Neural cell (in vitro differentiated cells): ENCODE data around the gene OTUD5. TPM values are rescaled to one million over a fixed set of nuclear protein-coding genes. Genes with fewer than 3 reads are reported as not detected.

ENCODE experiments used
- H2AFZ ChIP-seq: fragments of 200-600, 300-800 bp; sonication (generic), shearing (Covaris generic); 2 replicates; pipeline ENCODE4 v1.6.0; 2014; ENCODE audit warnings: low read depth, mild to moderate bottlenecking, antibody characterized with exemption, low read length, moderate library complexity
- H3F3A ChIP-seq: fragments of 200-600 bp; shearing (Covaris generic); 2 replicates; pipeline ENCODE4 v1.6.1; 2016; ENCODE audit warnings: mild to moderate bottlenecking, moderate library complexity, mixed read lengths, antibody characterized with exemption, low read length; ENCODE audit not compliant: insufficient read depth, poor library complexity, severe bottlenecking
- H3K27ac ChIP-seq: fragments of 200-600, 300-800 bp; sonication (generic), shearing (Covaris generic); 2 replicates; pipeline ENCODE4 v1.5.1; 2014; ENCODE audit warnings: mild to moderate bottlenecking, low read length, moderate library complexity
- H3K27me3 ChIP-seq: fragments of 300-800, 200-600 bp; sonication (generic), shearing (Covaris generic); 2 replicates; pipeline ENCODE4 v1.6.0; 2014; ENCODE audit warnings: mild to moderate bottlenecking, low read depth, low read length, moderate library complexity; ENCODE audit not compliant: insufficient read depth
- H3K36me3 ChIP-seq: fragments of 300-800, 200-600 bp; sonication (generic), shearing (Covaris generic); 2 replicates; pipeline ENCODE4 v1.5.1; 2014; ENCODE audit warnings: mild to moderate bottlenecking, antibody characterized with exemption, low read length, moderate library complexity; ENCODE audit not compliant: insufficient read depth
- H3K4me2 ChIP-seq: fragments of 300-800, 200-600 bp; sonication (generic), shearing (Covaris generic); 2 replicates; pipeline ENCODE4 v1.6.0; 2014; ENCODE audit warnings: mild to moderate bottlenecking, low read length
- H3K4me3 ChIP-seq: fragments of 300-800, 200-600 bp; sonication (generic), shearing (Covaris generic); 2 replicates; pipeline ENCODE4 v1.5.1; 2014; ENCODE audit warnings: mild to moderate bottlenecking, low read length, moderate library complexity
- H3K79me2 ChIP-seq: fragments of 200-600 bp; shearing (Covaris generic); replicated peaks from 2 replicates; pipeline ENCODE4 v1.6.0; 2014; ENCODE audit warnings: mild to moderate bottlenecking, low read length, moderate library complexity; ENCODE audit not compliant: insufficient read depth
- H3K9ac ChIP-seq: fragments of 300-800, 200-600 bp; sonication (generic), shearing (Covaris generic); 2 replicates; pipeline ENCODE4 v1.6.1; 2016; ENCODE audit warnings: mild to moderate bottlenecking, low read length, mixed read lengths
- H3K9me2 ChIP-seq: fragments of 200-600 bp; shearing (Covaris generic); 2 replicates; pipeline ENCODE4 v1.6.1; 2016; ENCODE audit warnings: mild to moderate bottlenecking, low read length, mixed read lengths; ENCODE audit not compliant: insufficient read depth
- H3K9me3 ChIP-seq: fragments of 200-600, 300-800 bp; sonication (generic), shearing (Covaris generic); 2 replicates; pipeline ENCODE4 v1.6.1; 2016; ENCODE audit warnings: mild to moderate bottlenecking, mixed run types, low read length, moderate library complexity, mixed read lengths
- H4K20me1 ChIP-seq: fragments of 200-600 bp; shearing (Covaris generic); 2 replicates; pipeline ENCODE4 v1.6.1; 2016; ENCODE audit warnings: mild to moderate bottlenecking, mixed run types; ENCODE audit not compliant: insufficient read depth
- CTCF ChIP-seq: fragments of 450-650 bp; IDR thresholded peaks from 2 replicates; pipeline ENCODE4 v1.5.1; 2014; ENCODE audit warnings: antibody characterized with exemption, mild to moderate bottlenecking, moderate library complexity; ENCODE audit not compliant: poor library complexity, severe bottlenecking
- EP300 ChIP-seq: fragments of 450-650 bp; conservative IDR thresholded peaks from 2 replicates; pipeline ENCODE4 v1.6.1; 2014; ENCODE audit warnings: antibody characterized with exemption, mild to moderate bottlenecking, moderate library complexity; ENCODE audit not compliant: poor library complexity, severe bottlenecking
- EZH2 ChIP-seq: fragments of 200-600, 300-800 bp; shearing (Covaris generic), sonication (generic); IDR thresholded peaks from 2 replicates; pipeline ENCODE4 v1.6.1; 2014; ENCODE audit warnings: antibody characterized with exemption, low read length, borderline replicate concordance, mild to moderate bottlenecking; ENCODE audit not compliant: insufficient read depth, poor library complexity, severe bottlenecking
- MXI1 ChIP-seq: fragments of 450-650 bp; conservative IDR thresholded peaks from 2 replicates; pipeline ENCODE4 v1.6.1; 2014; ENCODE audit warnings: antibody characterized with exemption, mild to moderate bottlenecking; ENCODE audit not compliant: poor library complexity, severe bottlenecking
- POLR2AphosphoS5 ChIP-seq: IDR thresholded peaks from 2 replicates; pipeline ENCODE4 v1.6.1; 2012
- RAD21 ChIP-seq: fragments of 450-650 bp; conservative IDR thresholded peaks from 2 replicates; pipeline ENCODE4 v1.6.1; 2014; ENCODE audit warnings: antibody characterized with exemption, mild to moderate bottlenecking, moderate library complexity
- REST ChIP-seq: IDR thresholded peaks from 2 replicates; pipeline ENCODE4 v1.6.1; 2012; ENCODE audit warnings: borderline replicate concordance
- SMC3 ChIP-seq: fragments of 450-650 bp; conservative IDR thresholded peaks from 2 replicates; pipeline ENCODE4 v1.6.1; 2014; ENCODE audit warnings: antibody characterized with exemption, mild to moderate bottlenecking, moderate library complexity; ENCODE audit not compliant: poor library complexity
- TAF1 ChIP-seq: IDR thresholded peaks from 2 replicates; pipeline ENCODE4 v1.6.1; 2012; ENCODE audit warnings: low read depth
- polyA plus RNA-seq: library from polyadenylated mRNA; depleted of rRNA; stranded (reverse); fragments of >200 nt; gene quantifications from 2 replicates; pipeline ENCODE4 v1.2.3, GENCODE V29; 2014

OTUD5 gene
- polyA plus RNA-seq, 1 donor from 2014 or later, result 34.3 TPM

GRCh38 chrX:48917139-48918001 lies 40.0 kb downstream of the OTUD5 start:
- peak overlapping the region; percentile 52 for H3K27ac ChIP-seq
- no peaks in the 10 kb centered on the region for H3F3A ChIP-seq
- H3K4me3 ChIP-seq, result peak overlapping the region; percentile 74
- H3K79me2 ChIP-seq, result no peaks in the 10 kb centered on the region
- peak overlapping the region; percentile 44 for H3K9ac ChIP-seq
- no peak overlapping the region for H2AFZ ChIP-seq
- no peaks in the 10 kb centered on the region for H3K27me3 ChIP-seq
- no peaks in the 10 kb centered on the region for H4K20me1 ChIP-seq
- TF ChIP-seq MXI1 (peak; percentile 19), SMC3 (peak; percentile 80), CTCF (peak; percentile 98), RAD21 (peak; percentile 75), REST (no peak)
- H3K9me2 ChIP-seq, result no peaks in the 10 kb centered on the region
- H3K9me3 ChIP-seq, result no peaks in the 10 kb centered on the region
- peak overlapping the region; percentile 65 for H3K4me2 ChIP-seq
- no peaks in the 10 kb centered on the region for H3K36me3 ChIP-seq

- Histone ChIP-seq H3K36me3 (no peaks in the 10 kb centered on the region), H3K9me2 (no peaks in the 10 kb centered on the region), H3K9ac (no peak overlapping the region), H3K4me3 (no peak overlapping the region), H2AFZ (no peak overlapping the region), H3K27me3 (no peaks in the 10 kb centered on the region), H3K27ac (no peak overlapping the region), H3K79me2 (peaks cover 9% of the 10 kb centered on the region), H3K9me3 (no peaks in the 10 kb centered on the region), H4K20me1 (no peaks in the 10 kb centered on the region), H3K4me2 (no peak overlapping the region), H3F3A (no peaks in the 10 kb centered on the region)
- TF ChIP-seq REST (no peak), TAF1 (no peak), SMC3 (no peak), EP300 (no peak), CTCF (no peak), EZH2 (no peak), POLR2AphosphoS5 (no peak), RAD21 (no peak), MXI1 (no peak)
These were observed 42.6 kb downstream of the OTUD5 start for GRCh38 chrX:48914593-48915493.
